Measurements from ENCODE around the gene TMEM245. TPM values are rescaled to one million over a fixed set of nuclear protein-coding genes. Genes with fewer than 3 reads are reported as not detected.

TMEM245 gene
- total RNA-seq, 1 donor from 2014 or later = 92.1 TPM

GRCh38 chr9:109002141-109002540, 117.6 kb downstream of the TMEM245 start:
- H3K27ac ChIP-seq = no peak overlapping the region
- H3K4me3 ChIP-seq = no peak overlapping the region
- no peak for ATAC-seq
- intact Hi-C loops (cut with DNase I) = no loop called here
- H3K27me3 ChIP-seq = no peaks in the 10 kb centered on the region
- no peak for DNase-seq
- no peaks in the 10 kb centered on the region for H3K9me3 ChIP-seq
- H3K36me3 ChIP-seq = no peaks in the 10 kb centered on the region
- TF ChIP-seq CTCF (IDR thresholded peaks at IDR 0.05) = no peak
- peaks cover 1% of the 10 kb centered on the region for H3K4me1 ChIP-seq

- no peak for ATAC-seq
- Histone ChIP-seq H3K4me1 (peaks cover 10% of the 10 kb centered on the region), H3K4me3 (no peak overlapping the region), H3K9me3 (no peaks in the 10 kb centered on the region), H3K27ac (no peak overlapping the region), H3K36me3 (no peaks in the 10 kb centered on the region), H3K27me3 (no peaks in the 10 kb centered on the region)
- no peak for DNase-seq
- no peak for TF ChIP-seq CTCF (IDR thresholded peaks at IDR 0.05)
- intact Hi-C loops (cut with DNase I) = no loop called here
These were observed 118.5 kb downstream of the TMEM245 start for GRCh38 chr9:109001275-109001676.

DNA sequence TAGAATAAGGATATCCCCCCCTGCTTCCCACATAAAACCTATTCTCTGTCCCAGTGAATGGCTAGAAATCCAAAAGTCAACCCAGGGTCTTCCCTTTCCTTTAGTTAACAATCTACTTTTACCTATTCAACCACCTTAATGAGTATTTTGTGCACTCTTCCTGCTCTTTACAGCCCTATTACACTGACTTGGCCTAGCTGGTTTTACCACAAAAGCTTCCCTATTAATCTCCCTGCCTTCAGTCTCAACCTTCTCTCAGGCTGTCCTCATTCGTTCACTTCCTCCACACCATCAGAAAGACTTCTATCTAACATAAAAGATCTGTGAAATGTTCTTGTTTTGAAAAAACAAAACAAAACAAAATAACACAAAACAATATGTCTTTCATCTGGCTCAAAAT, 122.6 kb downstream of the TMEM245 start:
- no peaks in the 10 kb centered on the region for H3K36me3 ChIP-seq
- no peak overlapping the region for H3K4me3 ChIP-seq
- intact Hi-C loops (cut with DNase I) = no loop called here
- DNase-seq = no peak
- H3K27me3 ChIP-seq = no peaks in the 10 kb centered on the region
- no peaks in the 10 kb centered on the region for H3K9me3 ChIP-seq
- H3K27ac ChIP-seq = peak overlapping the region; percentile 1
- H3K4me1 ChIP-seq = peaks cover 13% of the 10 kb centered on the region
- no peak for TF ChIP-seq CTCF (IDR thresholded peaks at IDR 0.05)
- ATAC-seq = no peak

- DNase-seq (no peak), ATAC-seq (no peak)
- Histone ChIP-seq H3K27me3 (no peaks in the 10 kb centered on the region), H3K36me3 (no peaks in the 10 kb centered on the region), H3K9me3 (no peaks in the 10 kb centered on the region), H3K4me3 (no peak overlapping the region), H3K27ac (no peak overlapping the region), H3K4me1 (peaks cover 13% of the 10 kb centered on the region)
- no peak for TF ChIP-seq CTCF (IDR thresholded peaks at IDR 0.05)
- intact Hi-C loops (cut with DNase I) = no loop called here
These were observed 123.1 kb downstream of the TMEM245 start for GRCh38 chr9:108996643-108997042.

GRCh38 chr9:108994695-108995094, 125.1 kb downstream of the TMEM245 start:
- intact Hi-C loops (cut with DNase I) = no loop called here
- no peak for TF ChIP-seq CTCF (IDR thresholded peaks at IDR 0.05)
- DNase-seq (no peak), ATAC-seq (peak; percentile 81)
- Histone ChIP-seq H3K27ac (no peak overlapping the region), H3K36me3 (no peaks in the 10 kb centered on the region), H3K27me3 (no peaks in the 10 kb centered on the region), H3K9me3 (no peaks in the 10 kb centered on the region), H3K4me1 (peaks cover 13% of the 10 kb centered on the region), H3K4me3 (no peak overlapping the region)

- H3K36me3 ChIP-seq = no peaks in the 10 kb centered on the region
- no peak for TF ChIP-seq CTCF (IDR thresholded peaks at IDR 0.05)
- DNase-seq (no peak), ATAC-seq (no peak)
- H3K27me3 ChIP-seq = no peaks in the 10 kb centered on the region
- intact Hi-C loops (cut with DNase I) = no loop called here
- H3K27ac ChIP-seq = no peak overlapping the region
- no peaks in the 10 kb centered on the region for H3K9me3 ChIP-seq
- no peak overlapping the region for H3K4me3 ChIP-seq
- peaks cover 5% of the 10 kb centered on the region for H3K4me1 ChIP-seq
These were observed 128.3 kb downstream of the TMEM245 start for GRCh38 chr9:108991479-108991878.

Data from upper lobe of right lung (tissue), 1 donor.